HG03442 (cell line): Measurements from ENCODE around the gene IL10RB.
A peak's percentile ranks its signal among the peaks of the same experiment; 100 is the strongest.

ENCODE experiments used
- ATAC-seq: cut with Tn5 transposase; IDR thresholded peaks from one replicate; pipeline ENCODE4 v1.9.1; 2021; ENCODE audit warnings: mild to moderate bottlenecking, moderate library complexity; ENCODE audit not compliant: unreplicated experiment

Gene IL10RB

DNA sequence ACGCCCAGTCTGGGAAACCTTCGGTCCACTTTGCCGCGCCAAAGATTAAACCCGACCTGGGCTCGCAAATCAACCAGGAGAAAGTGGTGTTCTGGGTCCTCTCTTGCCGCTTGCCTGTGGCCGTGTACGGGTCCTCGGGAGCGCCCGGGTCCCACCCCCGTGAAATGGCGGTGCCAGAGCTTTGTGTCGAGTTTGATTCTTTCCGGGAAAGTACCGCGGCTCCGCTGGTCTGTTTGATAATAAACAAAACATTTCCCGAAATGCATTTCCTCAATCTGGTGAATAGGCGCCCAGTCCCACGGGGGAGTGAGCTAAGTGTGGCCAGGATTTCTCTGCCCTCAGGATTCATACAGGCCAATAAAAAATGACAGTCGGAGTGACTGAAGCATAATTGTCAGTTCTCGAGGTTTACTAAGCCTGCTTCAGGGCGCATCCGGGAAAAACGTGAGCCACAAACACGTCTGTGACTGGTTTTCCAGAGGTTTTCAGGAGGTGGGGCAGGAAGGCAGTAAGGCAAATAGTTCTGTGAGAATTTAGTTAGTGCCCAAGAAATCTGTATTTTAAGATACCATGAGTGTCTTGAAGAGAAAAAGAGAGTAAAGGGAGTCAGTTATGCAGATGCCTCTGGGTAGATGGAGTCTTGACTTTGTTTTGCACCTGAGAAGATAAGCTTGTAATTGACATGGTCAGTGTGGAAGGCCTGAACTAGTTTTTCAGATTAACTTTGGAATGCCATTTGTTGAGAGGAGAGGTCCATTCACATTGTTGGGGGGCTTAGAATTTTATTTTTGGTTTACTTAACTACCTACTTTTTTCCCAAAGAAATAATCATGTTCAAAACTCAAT, 59.3 kb downstream of the IL10RB start:
- peak; percentile 30 for ATAC-seq

GRCh38 chr21:33327326-33327725, 61.2 kb downstream of the IL10RB start:
- ATAC-seq, result no peak

GRCh38 chr21:33327792-33328433, 61.7 kb downstream of the IL10RB start:
- no peak for ATAC-seq

DNA sequence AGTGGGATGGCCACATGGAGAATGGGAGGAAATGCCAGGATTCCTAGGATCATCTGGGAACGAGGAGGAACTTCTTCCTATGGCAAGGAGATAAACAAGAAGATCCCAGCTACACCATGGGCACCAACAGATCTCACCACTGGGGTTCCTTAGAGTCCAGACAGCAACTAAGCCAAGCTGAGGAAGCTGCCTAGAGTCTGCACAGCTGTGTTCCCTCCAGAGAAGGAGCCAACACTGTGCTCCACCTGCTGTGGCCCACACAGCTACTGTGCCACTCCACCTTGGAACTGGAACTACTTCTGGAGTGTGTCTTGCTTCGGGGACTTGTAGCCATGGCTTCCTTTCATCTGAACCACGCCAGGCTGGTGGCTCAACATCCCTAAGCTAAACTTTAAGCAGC, 64.6 kb downstream of the IL10RB start:
- ATAC-seq, result no peak

- ATAC-seq, result peak; percentile 59
Measured at GRCh38 chr21:33332143-33332542, 66.0 kb downstream of the IL10RB start.

- no peak for ATAC-seq
Measured at GRCh38 chr21:33334191-33334590, 68.0 kb downstream of the IL10RB start.

- ATAC-seq, result no peak
Measured at GRCh38 chr21:33334824-33335223, 68.7 kb downstream of the IL10RB start.

DNA sequence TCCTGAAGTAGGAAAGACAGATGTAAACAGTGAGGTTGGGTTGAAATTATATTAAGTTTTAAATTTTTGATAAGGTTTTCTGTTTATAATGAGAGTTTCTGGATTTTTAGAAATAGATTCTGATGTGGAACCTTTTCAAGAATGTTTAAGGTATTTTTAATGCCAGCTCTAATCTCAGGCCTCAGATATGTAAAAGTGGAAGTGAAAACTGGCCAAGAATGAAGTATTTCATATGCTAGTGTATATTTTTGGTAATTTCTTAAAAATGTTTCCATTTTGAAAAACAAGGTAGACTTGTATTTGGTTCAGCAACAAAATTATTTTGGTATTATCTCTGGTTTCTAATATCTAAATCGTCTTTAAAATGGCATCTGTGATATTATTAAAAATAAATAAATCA, 73.0 kb downstream of the IL10RB start:
- no peak for ATAC-seq

GRCh38 chr21:33339918-33340317, 73.8 kb downstream of the IL10RB start:
- ATAC-seq, result no peak

GRCh38 chr21:33345751-33346238, 79.6 kb downstream of the IL10RB start:
- no peak for ATAC-seq
